OCI-M2 (cell line): ENCODE measurements around the gene ZP3.
"Not testable (repeated sequence)": the region's sequence is repeated elsewhere in the genome, so short reads cannot be mapped to it uniquely, and the experiment has no call there.

Experiments used
- DNase-seq: peaks from one replicate; lab custom pipeline; 2025; ENCODE audit not compliant: unreplicated experiment; lab: John Stamatoyannopoulos, UW

The ZP3 gene

DNA sequence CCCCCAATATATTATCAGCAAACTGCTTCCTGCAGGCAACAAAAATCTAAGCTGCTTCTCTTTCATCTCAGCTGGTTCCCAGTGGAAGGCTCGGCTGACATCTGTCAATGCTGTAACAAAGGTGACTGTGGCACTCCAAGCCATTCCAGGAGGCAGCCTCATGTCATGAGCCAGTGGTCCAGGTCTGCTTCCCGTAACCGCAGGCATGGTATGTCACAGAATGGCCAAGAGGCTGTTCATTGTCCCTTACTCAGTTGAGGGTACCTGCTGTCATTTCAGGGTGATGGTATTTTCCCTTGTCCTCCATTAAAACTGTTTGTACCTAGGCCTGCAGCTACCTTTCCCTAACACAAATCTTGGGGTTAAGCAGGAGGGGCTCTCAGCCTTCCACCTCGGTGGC lies 15.7 kb downstream of the ZP3 start:
- DNase-seq: not testable (repeated sequence)

DNA sequence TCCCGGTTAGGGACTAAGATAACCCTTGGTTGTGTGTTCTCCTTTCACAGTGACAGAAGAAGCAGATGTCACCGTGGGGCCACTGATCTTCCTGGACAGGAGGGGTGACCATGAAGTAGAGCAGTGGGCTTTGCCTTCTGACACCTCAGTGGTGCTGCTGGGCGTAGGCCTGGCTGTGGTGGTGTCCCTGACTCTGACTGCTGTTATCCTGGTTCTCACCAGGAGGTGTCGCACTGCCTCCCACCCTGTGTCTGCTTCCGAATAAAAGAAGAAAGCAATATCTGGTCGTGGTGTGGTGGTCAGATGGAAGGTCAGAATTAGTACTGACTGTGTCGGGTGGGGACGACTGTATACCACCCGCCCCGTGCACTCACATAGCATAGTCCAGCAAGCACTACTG lies 17.0 kb downstream of the ZP3 start:
- DNase-seq: not testable (repeated sequence)

DNA sequence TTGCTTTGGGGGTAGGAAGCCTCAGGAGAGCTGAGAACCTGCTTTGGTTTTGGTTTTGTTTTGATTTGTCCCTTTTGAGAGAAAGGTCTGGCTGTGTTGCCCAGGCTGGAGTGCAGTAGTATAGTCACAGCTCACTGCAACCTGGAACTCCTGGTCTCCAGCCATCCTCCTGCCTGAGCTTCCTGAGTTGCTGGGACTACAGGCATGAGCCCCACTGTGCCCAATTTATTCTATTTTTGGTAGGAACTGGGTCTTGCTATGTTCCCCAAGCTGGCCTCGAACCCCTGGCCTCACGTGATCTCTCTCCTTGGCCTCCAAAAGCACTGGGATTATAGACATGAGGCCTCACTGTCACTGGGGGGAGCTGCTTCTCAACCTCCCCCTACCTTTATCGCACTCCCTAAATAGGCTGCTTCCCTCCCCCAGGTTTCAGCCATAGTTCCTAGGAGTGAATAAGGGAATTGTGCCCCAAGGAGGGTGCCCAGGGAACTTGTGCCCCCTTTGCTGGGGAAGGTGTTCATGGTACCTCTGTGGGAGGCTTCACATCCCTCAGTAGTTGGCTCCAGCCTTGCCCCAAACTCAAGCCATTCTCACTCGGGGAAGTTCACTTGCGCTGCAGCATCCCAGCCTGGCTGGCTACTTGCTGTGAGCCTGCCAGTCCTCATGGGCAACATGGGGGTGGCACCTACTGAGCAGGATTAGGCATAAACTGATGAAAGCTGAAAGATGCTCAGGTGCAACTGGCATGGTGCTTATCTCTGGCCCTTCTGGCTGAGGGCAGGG lies 18.1 kb downstream of the ZP3 start:
- DNase-seq: not testable (repeated sequence)

DNA sequence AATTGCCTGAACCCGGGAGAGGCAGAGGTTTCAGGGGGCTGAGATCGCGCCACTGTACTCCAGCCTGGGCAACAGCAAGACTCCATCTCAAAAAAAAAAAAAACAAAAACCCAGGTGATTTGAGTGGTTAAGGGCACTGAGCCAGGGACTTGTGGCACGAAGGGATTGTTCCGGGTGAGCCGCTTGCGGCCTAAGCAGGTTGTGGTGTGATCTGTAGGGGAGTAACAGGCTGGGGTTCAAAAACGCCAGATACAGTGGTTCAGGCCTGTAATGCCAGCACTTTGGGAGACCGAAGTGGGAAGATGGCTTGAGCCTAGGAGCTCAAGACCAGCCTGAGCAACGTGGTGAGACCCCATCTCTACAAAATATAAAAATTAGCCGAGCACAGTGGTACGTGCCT lies 19.1 kb downstream of the ZP3 start:
- not testable (repeated sequence) for DNase-seq

DNA sequence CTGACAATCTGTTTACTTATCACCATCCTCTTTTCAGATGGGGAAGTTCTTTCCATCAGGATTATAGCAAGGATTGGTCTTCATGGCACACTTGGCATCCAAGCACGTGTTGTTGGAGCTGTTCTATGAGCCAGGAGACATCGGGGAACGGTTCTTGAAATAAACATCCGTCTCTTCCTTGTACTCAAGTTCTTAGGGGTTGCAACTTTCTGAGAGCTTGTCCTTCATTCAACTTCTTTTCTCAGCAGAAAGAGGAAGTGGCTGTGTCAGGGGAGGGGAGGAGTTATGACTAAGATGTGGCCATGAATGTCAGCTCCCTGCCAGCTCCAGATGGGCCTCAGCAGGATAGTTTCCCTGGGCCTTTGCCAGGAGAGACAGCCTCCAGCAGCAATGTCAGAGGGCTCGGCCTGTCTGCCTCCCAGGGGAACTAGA lies 20.8 kb downstream of the ZP3 start:
- peak; percentile 20 for DNase-seq

DNA sequence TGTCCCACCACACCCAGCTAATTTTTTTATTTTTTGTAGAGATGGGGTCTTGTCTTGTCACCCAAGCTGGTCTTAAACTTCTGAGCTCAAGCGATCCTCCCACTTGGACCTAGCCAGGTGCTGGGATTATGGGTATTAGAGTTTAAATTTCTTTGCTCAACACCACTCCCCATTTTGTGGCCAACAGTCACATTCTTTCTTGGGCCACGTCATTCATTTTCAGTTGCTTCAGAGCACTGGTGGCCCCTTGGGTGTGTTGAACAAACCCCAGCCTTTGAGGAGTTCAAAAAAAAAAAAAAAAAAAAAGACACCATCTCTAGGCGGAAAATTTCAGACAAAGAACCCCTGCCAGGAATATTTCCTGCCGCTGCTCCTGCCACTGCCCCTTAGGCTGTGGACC lies 32.3 kb downstream of the ZP3 start:
- not testable (repeated sequence) for DNase-seq

DNA sequence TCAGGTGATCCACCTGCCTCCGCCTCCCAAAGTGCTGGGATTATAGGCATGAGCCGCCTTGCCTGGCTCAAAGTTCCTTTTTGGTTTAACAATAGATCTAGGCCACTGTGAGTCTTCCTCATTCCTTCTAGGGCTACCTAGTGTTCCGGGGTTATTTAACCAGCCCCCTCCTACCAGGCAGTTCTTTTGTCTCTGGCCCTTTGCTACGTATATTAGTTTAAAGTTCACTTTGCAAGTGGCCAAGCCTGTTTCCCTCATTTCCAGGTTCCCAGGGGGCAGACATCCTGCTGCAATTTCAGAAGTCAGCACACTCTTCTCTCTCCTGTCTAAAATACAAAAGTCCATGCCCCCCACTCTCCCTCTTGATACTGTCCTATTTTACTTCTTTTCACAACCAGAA lies 33.8 kb downstream of the ZP3 start:
- DNase-seq: not testable (repeated sequence)

DNA sequence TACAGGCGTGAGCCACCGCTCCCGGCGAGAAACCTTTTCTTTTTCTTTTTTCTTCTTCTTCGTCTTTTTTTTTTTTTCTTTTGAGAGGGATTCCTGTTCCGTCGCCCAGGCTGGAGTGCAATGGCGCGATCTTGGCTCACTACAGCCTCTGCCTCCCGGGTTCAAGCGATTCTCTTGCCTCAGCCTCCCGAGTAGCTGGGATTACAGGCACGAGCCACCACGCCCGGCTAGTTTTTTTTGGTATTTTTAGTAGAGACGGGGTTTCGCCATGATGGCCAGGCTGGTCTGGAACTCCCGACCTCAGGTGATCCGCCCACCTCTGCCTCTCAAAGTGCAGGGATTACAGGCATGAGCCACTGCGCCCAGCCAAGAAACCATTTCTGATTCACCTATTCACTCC lies 36.0 kb downstream of the ZP3 start:
- not testable (repeated sequence) for DNase-seq

DNA sequence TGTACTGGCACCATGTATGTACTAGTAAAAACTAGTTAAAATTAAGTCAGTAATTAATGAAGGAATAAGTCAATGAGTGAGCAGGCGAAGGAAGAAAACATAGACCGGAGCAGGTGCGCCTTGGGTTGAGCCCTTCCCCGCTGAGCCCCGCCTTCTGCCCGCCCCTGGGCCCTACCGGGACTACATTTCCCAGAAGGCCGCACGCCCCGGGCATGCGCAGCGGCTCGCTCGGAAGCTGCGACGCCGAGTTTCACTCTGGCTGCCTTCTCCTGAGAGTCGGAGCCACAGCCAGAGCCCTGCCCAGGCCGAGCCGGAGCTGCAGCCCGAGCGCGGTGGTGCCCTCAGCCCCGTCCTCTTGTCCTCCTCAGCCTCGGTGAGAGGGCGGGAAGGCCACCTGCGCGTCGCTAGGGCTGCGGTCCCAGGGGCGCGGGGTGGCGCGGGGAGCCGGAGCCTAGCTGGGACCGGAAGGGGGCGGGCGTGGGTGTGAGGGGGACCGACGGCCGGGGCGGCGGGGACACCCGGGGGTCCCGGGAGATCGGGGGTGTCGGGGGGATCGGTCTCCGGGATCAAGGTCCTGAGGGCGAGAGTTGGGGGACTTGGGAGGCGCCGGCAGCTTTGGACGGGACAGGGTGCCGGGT lies 36.8 kb downstream of the ZP3 start, which contains the start of gene DTX2:
TSS of gene DTX2 (plus strand) at position 246 of the 638 bp plus-strand sequence. CDS start 18,801 bp downstream, outside the sequence.
- DNase-seq: not testable (repeated sequence)

DNA sequence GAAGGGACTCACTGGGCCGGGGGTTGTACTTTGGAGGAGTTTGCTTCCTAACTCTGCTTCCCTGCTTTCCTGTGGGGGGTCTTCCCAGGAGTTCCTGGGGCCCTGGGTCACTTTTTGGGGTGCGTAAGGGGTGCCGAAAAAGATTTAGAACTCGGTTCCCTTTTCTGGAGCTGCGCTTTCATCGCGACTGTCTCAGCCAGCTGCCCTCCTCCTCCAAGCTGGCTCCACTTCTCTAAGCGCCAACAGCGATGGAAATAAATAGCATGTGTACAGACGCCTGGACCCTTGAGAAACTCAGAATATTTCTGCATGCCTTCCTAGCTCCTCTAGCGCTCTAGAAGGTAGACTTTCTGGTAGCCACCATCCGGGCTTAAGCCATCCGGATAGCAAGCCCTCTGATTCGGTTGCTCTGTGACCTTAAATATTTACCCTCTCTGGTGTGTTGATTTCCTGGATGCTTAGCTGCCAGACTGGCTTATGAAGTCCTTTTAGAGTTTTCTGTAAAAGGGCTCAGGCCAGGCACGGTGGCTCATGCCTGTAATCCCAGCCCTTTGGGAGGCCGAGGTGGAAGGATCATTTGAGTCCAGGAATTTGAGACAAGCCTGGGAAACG lies 37.6 kb downstream of the ZP3 start:
- not testable (repeated sequence) for DNase-seq

DNA sequence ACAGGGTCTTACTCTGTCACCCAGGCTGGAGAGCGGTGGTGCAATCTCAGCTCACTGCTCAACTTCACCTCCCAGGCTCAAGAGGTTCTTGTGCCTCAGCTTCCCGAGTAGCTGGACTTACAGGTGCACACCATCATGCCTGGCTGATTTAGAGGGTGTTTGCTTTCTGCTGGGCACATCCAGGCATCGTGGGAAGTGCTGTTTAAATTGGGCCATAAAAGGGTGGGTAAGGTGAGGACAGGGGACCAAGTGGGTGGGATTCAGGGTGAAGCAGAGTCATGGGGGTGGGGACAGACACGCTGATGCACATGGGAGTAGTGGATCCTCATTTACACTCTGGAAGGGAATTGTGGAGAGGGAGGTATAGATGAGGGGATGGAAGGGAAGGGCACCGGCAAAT lies 40.2 kb downstream of the ZP3 start:
- DNase-seq: not testable (repeated sequence)

DNA sequence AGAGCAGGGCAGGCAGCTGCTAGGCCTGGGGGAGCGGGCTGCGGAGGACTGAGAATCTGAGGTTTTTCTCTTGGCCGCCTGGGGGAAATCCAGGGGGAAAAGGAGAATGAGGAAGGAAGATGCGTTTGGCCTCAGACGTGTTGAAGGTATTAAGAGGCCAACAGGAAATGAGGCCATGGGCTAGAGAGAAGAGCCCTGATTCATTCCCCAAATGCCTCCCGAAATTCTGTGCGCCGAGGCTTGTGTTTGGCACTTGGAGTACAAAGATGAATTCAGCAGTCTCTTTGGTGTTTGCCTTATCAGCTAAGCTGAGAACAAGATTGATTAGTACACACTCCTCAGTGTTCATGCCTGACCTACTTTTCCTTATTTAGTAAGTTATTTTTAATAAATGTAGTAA lies 41.2 kb downstream of the ZP3 start:
- not testable (repeated sequence) for DNase-seq

DNA sequence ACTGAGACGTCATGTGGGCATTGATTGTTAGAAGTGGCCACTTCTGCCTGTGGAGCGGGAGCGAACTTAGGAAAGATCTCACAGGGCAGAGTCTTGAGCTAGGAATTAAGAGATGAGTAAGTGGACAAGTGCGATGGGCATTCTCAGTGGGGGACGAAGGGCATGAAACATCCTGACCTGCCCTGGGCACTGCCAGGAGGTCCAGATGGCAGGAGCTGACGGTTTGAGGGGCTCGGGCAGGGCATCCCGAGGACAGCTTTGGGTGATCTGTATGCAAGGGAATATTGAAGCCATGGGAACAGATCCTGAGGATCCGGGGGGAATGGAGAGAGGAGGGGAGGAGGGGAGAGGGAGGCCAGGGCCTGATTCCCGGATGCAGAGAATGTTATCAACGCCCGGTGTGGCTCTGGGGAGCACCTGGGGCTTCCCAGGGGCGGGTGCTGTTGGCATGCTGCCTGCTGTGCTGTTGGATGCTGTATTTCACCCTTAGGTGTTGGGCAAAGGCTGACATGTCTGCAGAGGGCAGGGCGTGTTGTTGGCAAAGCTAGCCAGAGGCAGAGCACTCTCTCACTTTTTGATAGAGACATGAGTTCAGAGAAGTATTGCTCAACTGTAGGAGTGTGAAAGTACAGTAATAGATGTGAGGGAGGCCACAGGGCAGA lies 43.1 kb downstream of the ZP3 start:
- DNase-seq: not testable (repeated sequence)

DNA sequence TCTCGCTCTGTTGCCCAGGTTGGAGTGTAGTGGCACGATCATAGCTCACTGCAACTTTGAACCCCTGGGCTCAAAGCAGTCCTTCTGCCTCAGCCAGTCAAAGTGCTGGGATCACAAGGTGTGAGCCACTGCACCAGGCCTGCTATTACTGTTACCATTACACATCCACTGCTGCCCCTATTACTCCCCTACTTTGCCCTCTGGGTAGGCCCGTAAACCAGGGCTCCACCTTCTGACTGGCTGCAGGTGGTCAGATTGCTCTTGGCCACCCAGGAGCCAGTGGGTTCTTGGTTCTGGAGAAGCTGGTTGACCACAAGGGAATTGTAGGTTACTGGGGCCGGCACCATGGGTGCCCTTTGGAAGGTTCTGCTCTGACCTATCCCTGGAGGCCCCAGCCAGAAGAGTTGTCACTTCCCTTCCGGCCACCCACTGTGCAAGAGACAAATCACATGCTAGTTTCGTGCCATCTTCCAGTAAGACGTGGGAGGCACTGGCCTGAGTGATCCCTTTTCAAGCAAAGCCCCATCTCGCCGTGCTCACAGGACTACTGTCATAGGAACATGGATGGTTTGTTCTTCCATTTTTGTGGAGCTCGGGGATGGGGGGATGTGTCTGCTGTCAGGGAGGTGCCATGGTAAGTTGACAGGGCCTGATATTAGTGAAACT lies 46.9 kb downstream of the ZP3 start:
- not testable (repeated sequence) for DNase-seq

DNA sequence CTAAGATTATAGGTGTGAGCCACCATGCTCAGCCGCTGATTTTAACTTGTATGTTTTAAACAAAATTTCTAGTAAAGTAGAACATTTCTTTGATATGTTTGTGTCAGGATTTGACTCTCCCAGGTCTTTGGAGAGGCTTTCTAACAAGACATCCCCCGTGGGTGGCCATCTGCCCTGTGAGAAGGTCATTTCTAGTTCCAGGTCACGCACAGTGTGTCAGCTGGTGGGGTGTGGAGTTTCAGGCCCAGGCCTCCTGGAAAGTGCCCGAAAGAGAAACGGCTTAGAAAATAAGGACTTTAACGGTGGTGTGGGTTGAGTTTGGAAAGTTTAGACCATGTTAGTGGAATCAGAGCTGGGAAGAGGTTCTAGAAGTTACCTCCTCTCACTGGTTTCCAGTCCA lies 48.3 kb downstream of the ZP3 start:
- DNase-seq: not testable (repeated sequence)

DNA sequence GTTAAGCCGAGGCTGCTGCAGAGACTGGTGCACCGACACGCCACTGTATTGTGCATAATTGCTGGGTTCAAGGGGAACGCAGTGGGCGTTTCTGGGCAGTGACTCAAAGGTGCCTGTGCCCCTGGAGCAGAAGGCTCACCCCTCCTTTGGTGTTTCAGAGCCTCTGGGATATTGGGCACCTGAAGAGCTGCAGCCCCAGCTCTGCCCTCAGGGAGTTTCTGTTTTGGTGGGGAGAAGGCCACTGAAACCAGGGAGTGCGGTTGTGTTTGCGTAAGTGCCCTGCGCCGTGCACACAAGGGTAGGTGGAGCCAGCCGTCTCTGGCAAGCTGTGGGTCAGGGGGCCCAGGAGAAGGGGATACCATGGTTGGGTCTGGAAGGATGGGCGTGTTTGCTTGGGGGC lies 51.5 kb downstream of the ZP3 start:
- not testable (repeated sequence) for DNase-seq

DNA sequence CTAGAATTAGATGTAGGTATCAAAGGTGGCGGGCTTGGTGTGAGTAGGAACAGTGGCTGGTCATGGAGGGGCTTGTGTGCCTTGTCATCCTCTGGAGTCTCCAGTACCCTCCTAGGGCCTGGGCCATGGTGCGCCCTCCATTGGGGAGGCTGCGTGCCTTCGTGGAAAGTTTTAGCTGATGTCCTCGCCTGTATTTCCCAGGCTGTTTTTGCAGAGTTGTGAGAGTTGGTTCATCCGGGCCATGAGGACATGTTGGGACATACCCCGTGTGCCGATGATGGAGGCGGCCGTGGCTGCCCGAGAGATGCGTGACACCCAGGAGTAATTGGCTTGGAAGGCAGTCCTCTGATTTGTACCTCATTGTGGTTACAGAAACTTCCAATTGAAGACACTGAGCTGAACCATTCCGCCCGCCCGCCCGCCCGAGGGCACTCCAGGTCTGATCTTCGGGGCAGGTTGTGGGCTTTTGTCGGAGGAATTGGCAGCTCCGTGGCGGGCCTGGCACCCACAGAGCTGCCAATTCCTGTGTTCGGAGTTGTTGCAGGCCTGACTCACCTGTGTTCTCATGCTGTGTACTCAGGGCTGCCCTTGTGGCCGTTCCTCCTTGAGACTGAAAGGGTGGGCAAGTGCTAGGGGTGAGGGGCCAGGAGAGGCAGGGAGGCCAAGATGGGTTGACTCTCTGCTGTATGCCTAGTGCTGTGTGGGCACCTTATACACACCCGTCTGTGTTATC lies 52.2 kb downstream of the ZP3 start:
- not testable (repeated sequence) for DNase-seq

DNA sequence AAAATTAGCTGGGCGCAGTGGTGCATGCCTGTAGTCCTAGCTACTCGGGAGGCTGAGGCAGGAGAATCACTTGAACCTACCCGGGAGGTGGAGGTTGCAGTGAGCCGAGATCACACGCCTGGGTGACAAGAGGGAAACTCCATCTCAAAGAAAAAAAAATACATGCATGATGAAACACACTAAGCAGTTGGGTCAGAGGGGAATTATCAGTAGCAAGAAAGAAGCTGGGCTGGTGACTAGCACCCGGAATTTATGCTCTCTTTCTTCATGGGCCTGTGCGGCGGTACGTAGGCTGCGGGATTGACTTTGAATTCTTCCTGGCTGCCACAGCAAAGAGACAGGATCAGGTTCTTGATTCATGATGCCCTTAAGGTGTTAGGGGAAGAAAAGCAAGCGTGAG lies 54.9 kb downstream of the ZP3 start:
- not testable (repeated sequence) for DNase-seq

DNA sequence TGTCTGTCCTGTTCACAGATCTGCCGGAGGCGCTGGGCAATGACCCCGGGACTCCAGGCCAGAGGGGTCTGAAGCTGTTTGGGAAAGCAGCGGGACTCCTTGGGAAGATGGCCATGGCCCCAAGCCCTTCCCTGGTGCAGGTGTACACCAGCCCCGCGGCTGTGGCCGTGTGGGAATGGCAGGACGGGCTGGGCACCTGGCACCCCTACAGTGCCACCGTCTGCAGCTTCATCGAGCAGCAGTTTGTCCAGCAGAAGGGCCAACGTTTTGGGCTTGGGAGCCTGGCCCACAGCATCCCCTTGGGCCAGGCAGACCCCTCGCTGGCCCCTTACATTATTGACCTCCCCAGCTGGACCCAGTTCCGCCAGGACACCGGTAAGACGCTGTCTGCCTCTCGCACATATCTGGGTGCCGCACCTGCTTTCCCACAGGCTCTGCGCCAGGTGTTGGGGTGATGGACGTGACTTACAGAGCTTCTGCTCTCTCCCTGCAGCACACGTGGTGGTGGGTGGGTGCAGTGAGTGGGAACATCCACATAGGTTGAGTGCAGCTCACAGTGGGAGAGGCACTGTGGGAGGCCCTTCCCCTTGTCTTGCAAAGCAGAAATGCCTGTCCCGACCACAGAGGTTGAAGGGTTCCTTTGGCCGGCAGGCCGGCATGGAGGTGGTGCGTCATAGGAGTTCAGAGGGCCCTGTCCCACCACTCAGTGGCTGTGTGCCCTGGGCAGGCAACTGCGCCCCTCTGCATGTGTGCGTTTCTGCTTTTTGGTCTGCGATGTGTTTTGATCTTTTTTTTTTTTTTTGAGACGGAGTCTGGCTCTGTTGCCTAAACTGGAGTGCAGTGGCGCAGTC lies 55.9 kb downstream of the ZP3 start:
- not testable (repeated sequence) for DNase-seq
